Prostate gland (tissue), 2 donors: ENCODE measurements around the gene PET100. TPM values are rescaled to one million over a fixed set of nuclear protein-coding genes. Genes with fewer than 3 reads are reported as not detected.

Source experiments
- DNase-seq: peaks from one replicate; pipeline ENCODE4 v3.0.0-alpha.2; 2019; ENCODE audit warnings: low spot score
- H3K27ac ChIP-seq, 2 donors: fragments of 200-600 bp; sonication (generic); 2 replicates each; pipeline ENCODE4 v1.5.1; 2017 to 2019
- H3K27me3 ChIP-seq: fragments of 200-600 bp; sonication (generic); replicated peaks from 2 replicates; pipeline ENCODE4 v1.5.1; 2019; ENCODE audit not compliant: insufficient read depth
- H3K36me3 ChIP-seq, 2 donors: fragments of 200-600 bp; sonication (generic); 1 replicate in 1 of 2; 2 replicates in 1 of 2; pipeline versions ENCODE4 v1.5.1 to v1.8.1; 2017 to 2019
- H3K4me1 ChIP-seq: fragments of 200-600 bp; sonication (generic); replicated peaks from 2 replicates; pipeline ENCODE4 v1.5.1; 2019
- H3K4me3 ChIP-seq, 2 donors: fragments of 200-600 bp; sonication (generic); 2 replicates each; pipeline ENCODE4 v1.5.1; 2017 to 2019
- H3K9me3 ChIP-seq: fragments of 200-600 bp; sonication (generic); 2 replicates; pipeline ENCODE4 v1.5.1; 2017
- CTCF ChIP-seq, 4 experiments: fragments of 200-600 bp in 2 of 4; fragments of 450-650 bp in 2 of 4; sonication (generic) in 2 of 4; IDR thresholded peaks; 1 replicate in 3 of 4; 2 replicates in 1 of 4; pipeline ENCODE4 v1.5.1; 2016 to 2019; ENCODE audit warnings: antibody characterized with exemption in 4 of 4, mild to moderate bottlenecking in 2 of 4, moderate library complexity in 2 of 4
- POLR2A ChIP-seq: fragments of 450-650 bp; IDR thresholded peaks from one replicate; pipeline ENCODE4 v1.6.1; 2016; ENCODE audit warnings: antibody characterized with exemption, mild to moderate bottlenecking
- POLR2AphosphoS5 ChIP-seq: sonication (generic); formaldehyde crosslinking; IDR thresholded peaks from one replicate; pipeline ENCODE4 v1.6.1; 2017; ENCODE audit warnings: antibody characterized with exemption
- WGBS: methylation state at CpG from one replicate; pipeline ENCODE4 v1.1.5; 2018; 5-methylcytosine and 5-hydroxymethylcytosine counted together
- intact Hi-C: fragments of 100-400 bp; cut with DNase I; formaldehyde crosslinking; loops from one replicate; pipeline ENCODE4 v1.14.2; 2022
- total RNA-seq, 2 donors: library from RNA; depleted of rRNA; stranded (reverse); fragments of >200 nt; gene quantifications; one replicate each; pipeline ENCODE4 v1.1.0, GENCODE V29; 2016

The PET100 gene
- total RNA-seq, 2 donors from 2014 or later, result 7.7 to 60.4 TPM

- Histone ChIP-seq H3K36me3 (no peaks in the 10 kb centered on the region), H3K27me3 (no peaks in the 10 kb centered on the region), H3K9me3 (no peaks in the 10 kb centered on the region), H3K4me3 (no peak overlapping the region), H3K4me1 (no peaks in the 10 kb centered on the region), H3K27ac (no peak overlapping the region)
- intact Hi-C loops, result no loop called here
- no peak for DNase-seq
- TF ChIP-seq POLR2A (no peak), CTCF (IDR thresholded peaks at IDR 0.05) (no peak), POLR2AphosphoS5 (no peak)
- 88% methylated on average over 15 of the region's 15 CpGs for WGBS
Observed at GRCh38 chr19:7648265-7649014, 18.8 kb downstream of the PET100 start.

- 32% methylated on average over 2 of the region's 2 CpGs for WGBS
- TF ChIP-seq CTCF (IDR thresholded peaks at IDR 0.05) (no peak), POLR2A (no peak), POLR2AphosphoS5 (no peak)
- intact Hi-C loops, result loop anchor here (2.0 to 10.0 kb wide), 2 partner anchors 35 to 145 kb away; no protein-coding TSS in a partner anchor
- Histone ChIP-seq H3K9me3 (no peaks in the 10 kb centered on the region), H3K4me3 (no peak overlapping the region), H3K27me3 (no peaks in the 10 kb centered on the region), H3K27ac (no peak overlapping the region), H3K36me3 (no peaks in the 10 kb centered on the region), H3K4me1 (no peaks in the 10 kb centered on the region)
- no peak for DNase-seq
Observed at GRCh38 chr19:7650148-7650547, 20.6 kb downstream of the PET100 start.

GRCh38 chr19:7652061-7652641 is 22.6 kb downstream of the PET100 start:
- H3K27ac ChIP-seq, result peak overlapping the region; percentile 12 to 35
- WGBS, result 6% methylated on average over 28 of the region's 28 CpGs
- no peaks in the 10 kb centered on the region for H3K36me3 ChIP-seq
- H3K4me3 ChIP-seq, result no peak overlapping the region
- no peaks in the 10 kb centered on the region for H3K27me3 ChIP-seq
- H3K9me3 ChIP-seq, result no peaks in the 10 kb centered on the region
- peak; percentile 70 for TF ChIP-seq POLR2AphosphoS5
- peak; percentile 93 to 98 (median 96) for TF ChIP-seq CTCF (IDR thresholded peaks at IDR 0.05)
- TF ChIP-seq POLR2A, result no peak
- DNase-seq, result peak; percentile 70
- intact Hi-C loops, result loop anchor here (10.0 kb wide), 1 partner anchor 143 kb away; no protein-coding TSS in a partner anchor
- no peaks in the 10 kb centered on the region for H3K4me1 ChIP-seq

GRCh38 chr19:7654401-7654800 is 24.8 kb downstream of the PET100 start:
- 44% methylated on average over 8 of the region's 8 CpGs for WGBS
- intact Hi-C loops, result loop anchor here (10.0 kb wide), 1 partner anchor 140 kb away; no protein-coding TSS in a partner anchor
- no peak overlapping the region for H3K27ac ChIP-seq

More at GRCh38 chr19:7654401-7654800, 24.8 kb downstream of the PET100 start:
- Histone ChIP-seq H3K4me1 (no peaks in the 10 kb centered on the region), H3K27me3 (no peaks in the 10 kb centered on the region), H3K36me3 (no peaks in the 10 kb centered on the region), H3K9me3 (no peaks in the 10 kb centered on the region), H3K4me3 (no peak overlapping the region)
- no peak for DNase-seq
- no peak for TF ChIP-seq POLR2A
- no peak for TF ChIP-seq CTCF (IDR thresholded peaks at IDR 0.05)
- no peak for TF ChIP-seq POLR2AphosphoS5
